Neural progenitor cell (in vitro differentiated cells): ENCODE results near the gene RAB11FIP3.

Experiments used
- CTCF ChIP-seq: fragments of 200-600 bp; sonication (generic); IDR thresholded peaks from 2 replicates; pipeline ENCODE4 v1.5.1; 2017; ENCODE audit warnings: antibody characterized with exemption, mild to moderate bottlenecking
- EZH2 ChIP-seq: fragments of 200-600 bp; sonication (generic); IDR thresholded peaks from 2 replicates; pipeline ENCODE4 v1.6.1; 2017; ENCODE audit warnings: antibody characterized with exemption, mild to moderate bottlenecking, moderate library complexity
- EZH2phosphoT487 ChIP-seq: fragments of 200-600 bp; sonication (generic); IDR thresholded peaks from 2 replicates; pipeline ENCODE4 v1.6.1; 2017; ENCODE audit warnings: antibody characterized with exemption

GRCh38 chr16:476039-476438 is 50.6 kb downstream of the RAB11FIP3 start:
- TF ChIP-seq CTCF = no peak
- TF ChIP-seq EZH2 = no peak
- TF ChIP-seq EZH2phosphoT487 = no peak
